Measurements from ENCODE around the gene TGM3.

Gene TGM3

GRCh38 chr20:2363587-2363986 lies 67.8 kb downstream of the TGM3 start:
- Histone ChIP-seq H3K79me1 (ENCODE audit: low read length) (no peaks in the 10 kb centered on the region), H3K27me3 (ENCODE audit: insufficient read depth, low read length, poor library complexity) (no peaks in the 10 kb centered on the region), H3K4ac (ENCODE audit: low read depth, low read length) (no peak overlapping the region), H3K9ac (ENCODE audit: low read length) (no peak overlapping the region), H3K56ac (ENCODE audit: low read length) (no peak overlapping the region), H3K27ac (ENCODE audit: low read depth, low read length) (no peak overlapping the region), H3K23ac (ENCODE audit: low read length) (no peak overlapping the region), H3K4me2 (ENCODE audit: low read length) (no peak overlapping the region), H3K18ac (ENCODE audit: low read length) (no peak overlapping the region), H3K79me2 (ENCODE audit: control insufficient read depth, insufficient read depth, low read length) (no peaks in the 10 kb centered on the region), H2BK15ac (replicated peaks; ENCODE audit: low read depth) (no peak overlapping the region), H4K8ac (ENCODE audit: low read depth, low read length) (no peak overlapping the region), H2AK5ac (ENCODE audit: low read length) (no peak overlapping the region), H4K5ac (ENCODE audit: low read length) (no peak overlapping the region), H2BK5ac (ENCODE audit: low read length) (no peak overlapping the region), H3K4me3 (ENCODE audit: low read length) (no peak overlapping the region), H3K4me1 (ENCODE audit: control insufficient read depth, low read depth, low read length) (no peaks in the 10 kb centered on the region), H3K36me3 (ENCODE audit: control insufficient read depth, insufficient read depth, low read length) (no peaks in the 10 kb centered on the region), H2BK120ac (ENCODE audit: low read depth, low read length) (no peak overlapping the region)
- no peak for DNase-seq
- no CpG with 5 or more reads among the region's 1 CpG for WGBS (ENCODE audit: extremely low coverage, insufficient coverage, low lambda C conversion rate)

GRCh38 chr20:2364044-2364443 lies 68.2 kb downstream of the TGM3 start:
- H3K79me1 ChIP-seq (ENCODE audit: low read length) = no peaks in the 10 kb centered on the region
- H2BK15ac ChIP-seq (replicated peaks; ENCODE audit: low read depth) = no peak overlapping the region
- no peak overlapping the region for H3K27ac ChIP-seq (ENCODE audit: low read depth, low read length)
- H2AK5ac ChIP-seq (ENCODE audit: low read length) = no peak overlapping the region
- no peaks in the 10 kb centered on the region for H3K79me2 ChIP-seq (ENCODE audit: control insufficient read depth, insufficient read depth, low read length)
- no peak for DNase-seq
- H3K4ac ChIP-seq (ENCODE audit: low read depth, low read length) = no peak overlapping the region
- no peak overlapping the region for H4K8ac ChIP-seq (ENCODE audit: low read depth, low read length)
- H3K56ac ChIP-seq (ENCODE audit: low read length) = no peak overlapping the region
- H2BK5ac ChIP-seq (ENCODE audit: low read length) = no peak overlapping the region
- WGBS (ENCODE audit: extremely low coverage, insufficient coverage, low lambda C conversion rate) = no CpG with 5 or more reads among the region's 4 CpGs
- no peak overlapping the region for H2BK120ac ChIP-seq (ENCODE audit: low read depth, low read length)
- no peaks in the 10 kb centered on the region for H3K27me3 ChIP-seq (ENCODE audit: insufficient read depth, low read length, poor library complexity)
- no peak overlapping the region for H3K4me2 ChIP-seq (ENCODE audit: low read length)
- no peak overlapping the region for H3K23ac ChIP-seq (ENCODE audit: low read length)
- no peak overlapping the region for H3K9ac ChIP-seq (ENCODE audit: low read length)
- H3K36me3 ChIP-seq (ENCODE audit: control insufficient read depth, insufficient read depth, low read length) = no peaks in the 10 kb centered on the region
- H3K4me3 ChIP-seq (ENCODE audit: low read length) = no peak overlapping the region
- H4K5ac ChIP-seq (ENCODE audit: low read length) = no peak overlapping the region
- no peaks in the 10 kb centered on the region for H3K4me1 ChIP-seq (ENCODE audit: control insufficient read depth, low read depth, low read length)
- H3K18ac ChIP-seq (ENCODE audit: low read length) = no peak overlapping the region

- Histone ChIP-seq H3K23ac (ENCODE audit: low read length) (no peak overlapping the region), H3K36me3 (ENCODE audit: control insufficient read depth, insufficient read depth, low read length) (no peaks in the 10 kb centered on the region), H3K27me3 (ENCODE audit: insufficient read depth, low read length, poor library complexity) (no peaks in the 10 kb centered on the region), H3K56ac (ENCODE audit: low read length) (no peak overlapping the region), H3K4me3 (ENCODE audit: low read length) (no peak overlapping the region), H3K18ac (ENCODE audit: low read length) (no peak overlapping the region), H3K4me1 (ENCODE audit: control insufficient read depth, low read depth, low read length) (no peaks in the 10 kb centered on the region), H4K8ac (ENCODE audit: low read depth, low read length) (no peak overlapping the region), H3K27ac (ENCODE audit: low read depth, low read length) (no peak overlapping the region), H2BK5ac (ENCODE audit: low read length) (no peak overlapping the region), H3K79me1 (ENCODE audit: low read length) (no peaks in the 10 kb centered on the region), H2AK5ac (ENCODE audit: low read length) (no peak overlapping the region), H3K9ac (ENCODE audit: low read length) (no peak overlapping the region), H3K79me2 (ENCODE audit: control insufficient read depth, insufficient read depth, low read length) (no peaks in the 10 kb centered on the region), H3K4me2 (ENCODE audit: low read length) (no peak overlapping the region), H2BK15ac (replicated peaks; ENCODE audit: low read depth) (no peak overlapping the region), H4K5ac (ENCODE audit: low read length) (no peak overlapping the region), H2BK120ac (ENCODE audit: low read depth, low read length) (no peak overlapping the region), H3K4ac (ENCODE audit: low read depth, low read length) (no peak overlapping the region)
- DNase-seq = no peak
- no CpG with 5 or more reads among the region's 2 CpGs for whole genome bisulfite sequencing (ENCODE audit: extremely low coverage, insufficient coverage, low lambda C conversion rate)
Observed at GRCh38 chr20:2365091-2365490, 69.3 kb downstream of the TGM3 start.

GRCh38 chr20:2365666-2366065 lies 69.9 kb downstream of the TGM3 start:
- no peak overlapping the region for H3K27ac ChIP-seq (ENCODE audit: low read depth, low read length)
- H3K4me1 ChIP-seq (ENCODE audit: control insufficient read depth, low read depth, low read length) = no peaks in the 10 kb centered on the region
- H3K4me2 ChIP-seq (ENCODE audit: low read length) = no peak overlapping the region
- H3K27me3 ChIP-seq (ENCODE audit: insufficient read depth, low read length, poor library complexity) = no peaks in the 10 kb centered on the region
- H3K23ac ChIP-seq (ENCODE audit: low read length) = no peak overlapping the region
- no peak overlapping the region for H4K8ac ChIP-seq (ENCODE audit: low read depth, low read length)
- no peak overlapping the region for H3K56ac ChIP-seq (ENCODE audit: low read length)
- H3K4me3 ChIP-seq (ENCODE audit: low read length) = no peak overlapping the region
- H2AK5ac ChIP-seq (ENCODE audit: low read length) = no peak overlapping the region
- no peak overlapping the region for H4K5ac ChIP-seq (ENCODE audit: low read length)
- H3K36me3 ChIP-seq (ENCODE audit: control insufficient read depth, insufficient read depth, low read length) = no peaks in the 10 kb centered on the region
- no peak for DNase-seq
- no peak overlapping the region for H3K9ac ChIP-seq (ENCODE audit: low read length)
- no peak overlapping the region for H2BK5ac ChIP-seq (ENCODE audit: low read length)
- no peaks in the 10 kb centered on the region for H3K79me1 ChIP-seq (ENCODE audit: low read length)
- no peak overlapping the region for H2BK15ac ChIP-seq (replicated peaks; ENCODE audit: low read depth)
- no peak overlapping the region for H3K18ac ChIP-seq (ENCODE audit: low read length)
- no CpG with 5 or more reads among the region's 3 CpGs for WGBS (ENCODE audit: extremely low coverage, insufficient coverage, low lambda C conversion rate)
- no peak overlapping the region for H3K4ac ChIP-seq (ENCODE audit: low read depth, low read length)
- H2BK120ac ChIP-seq (ENCODE audit: low read depth, low read length) = no peak overlapping the region
- no peaks in the 10 kb centered on the region for H3K79me2 ChIP-seq (ENCODE audit: control insufficient read depth, insufficient read depth, low read length)

GRCh38 chr20:2368621-2369020 lies 72.8 kb downstream of the TGM3 start:
- Histone ChIP-seq H3K36me3 (ENCODE audit: control insufficient read depth, insufficient read depth, low read length) (no peaks in the 10 kb centered on the region), H3K4me3 (ENCODE audit: low read length) (no peak overlapping the region), H3K79me2 (ENCODE audit: control insufficient read depth, insufficient read depth, low read length) (no peaks in the 10 kb centered on the region), H3K4ac (ENCODE audit: low read depth, low read length) (no peak overlapping the region), H3K79me1 (ENCODE audit: low read length) (no peaks in the 10 kb centered on the region), H3K4me2 (ENCODE audit: low read length) (no peak overlapping the region), H3K18ac (ENCODE audit: low read length) (no peak overlapping the region), H2AK5ac (ENCODE audit: low read length) (no peak overlapping the region), H3K27ac (ENCODE audit: low read depth, low read length) (no peak overlapping the region), H3K23ac (ENCODE audit: low read length) (no peak overlapping the region), H4K5ac (ENCODE audit: low read length) (no peak overlapping the region), H3K27me3 (ENCODE audit: insufficient read depth, low read length, poor library complexity) (no peaks in the 10 kb centered on the region), H3K9ac (ENCODE audit: low read length) (no peak overlapping the region), H4K8ac (ENCODE audit: low read depth, low read length) (no peak overlapping the region), H3K4me1 (ENCODE audit: control insufficient read depth, low read depth, low read length) (no peaks in the 10 kb centered on the region), H2BK120ac (ENCODE audit: low read depth, low read length) (no peak overlapping the region), H2BK5ac (ENCODE audit: low read length) (no peak overlapping the region), H2BK15ac (replicated peaks; ENCODE audit: low read depth) (no peak overlapping the region), H3K56ac (ENCODE audit: low read length) (no peak overlapping the region)
- no CpG with 5 or more reads among the region's 1 CpG for WGBS (ENCODE audit: extremely low coverage, insufficient coverage, low lambda C conversion rate)
- DNase-seq = no peak

GRCh38 chr20:2373098-2373497 lies 77.3 kb downstream of the TGM3 start:
- no peaks in the 10 kb centered on the region for H3K27me3 ChIP-seq (ENCODE audit: insufficient read depth, low read length, poor library complexity)
- no peak overlapping the region for H3K56ac ChIP-seq (ENCODE audit: low read length)
- no peak overlapping the region for H3K4me2 ChIP-seq (ENCODE audit: low read length)
- H3K23ac ChIP-seq (ENCODE audit: low read length) = no peak overlapping the region
- no peaks in the 10 kb centered on the region for H3K36me3 ChIP-seq (ENCODE audit: control insufficient read depth, insufficient read depth, low read length)
- H3K27ac ChIP-seq (ENCODE audit: low read depth, low read length) = no peak overlapping the region
- no peak overlapping the region for H3K18ac ChIP-seq (ENCODE audit: low read length)
- H2BK5ac ChIP-seq (ENCODE audit: low read length) = no peak overlapping the region
- H3K4ac ChIP-seq (ENCODE audit: low read depth, low read length) = no peak overlapping the region
- DNase-seq = no peak
- no peaks in the 10 kb centered on the region for H3K4me1 ChIP-seq (ENCODE audit: control insufficient read depth, low read depth, low read length)
- H3K9ac ChIP-seq (ENCODE audit: low read length) = no peak overlapping the region
- no peak overlapping the region for H2BK15ac ChIP-seq (replicated peaks; ENCODE audit: low read depth)
- no peaks in the 10 kb centered on the region for H3K79me2 ChIP-seq (ENCODE audit: control insufficient read depth, insufficient read depth, low read length)
- H4K5ac ChIP-seq (ENCODE audit: low read length) = no peak overlapping the region
- no peak overlapping the region for H2AK5ac ChIP-seq (ENCODE audit: low read length)
- no peak overlapping the region for H4K8ac ChIP-seq (ENCODE audit: low read depth, low read length)
- H3K4me3 ChIP-seq (ENCODE audit: low read length) = no peak overlapping the region
- no peaks in the 10 kb centered on the region for H3K79me1 ChIP-seq (ENCODE audit: low read length)
- H2BK120ac ChIP-seq (ENCODE audit: low read depth, low read length) = no peak overlapping the region
